ENCODE data around the gene AADACL4. TPM values are rescaled to one million over a fixed set of nuclear protein-coding genes. Genes with fewer than 3 reads are reported as not detected.
A peak's percentile ranks its signal among the peaks of the same experiment; 100 is the strongest.

The AADACL4 gene
- total RNA-seq, 1 experiment from 2014 or later = not detected

- intact Hi-C loops (cut with micrococcal nuclease; ENCODE audit: unreplicated experiment) = no loop called here
- no peaks in the 10 kb centered on the region for H3K9me3 ChIP-seq (ENCODE audit: control insufficient read depth, insufficient read depth, low read depth, low read length)
- ATAC-seq (no peak), DNase-seq (ENCODE audit: low read depth, low spot score) (no peak)
- TF ChIP-seq TCF7L2 (IDR thresholded peaks at IDR 0.05; ENCODE audit: low read depth, low read length) = no peak
- no peak for TF ChIP-seq REST (IDR thresholded peaks at IDR 0.05; ENCODE audit: insufficient read depth in 1 of 2, low read depth in 2 of 2, low read length in 1 of 2)
- no peak for TF ChIP-seq CTCF (IDR thresholded peaks at IDR 0.05)
- POLR2A ChIA-PET = no interaction called here
- no peaks in the 10 kb centered on the region for H3K36me3 ChIP-seq (ENCODE audit: control insufficient read depth, insufficient read depth, low read length)
- CTCF ChIA-PET = interaction anchor here (0.6 kb wide), 1 partner anchor 330 kb away, joined by 4 read pairs; no protein-coding TSS in a partner anchor
- no peak overlapping the region for H3K4me3 ChIP-seq (ENCODE audit: low read depth in 2 of 2, low read length in 2 of 2)
- H3K4me1 ChIP-seq (ENCODE audit: control insufficient read depth, insufficient read depth, low read length) = peaks cover 92% of the 10 kb centered on the region
- H3K27ac ChIP-seq (ENCODE audit: low read length) = peak overlapping the region; percentile 96
- BruUV-seq (replicated peaks) = no TSS peak
- in situ Hi-C loops (cut with HindIII; ENCODE audit: low pct_unique_long_range_greater_than_20kb, low sequenced_read_pairs) = no loop called here
- no peaks in the 10 kb centered on the region for H3K27me3 ChIP-seq (ENCODE audit: control insufficient read depth, insufficient read depth, low read length)
Measured at GRCh38 chr1:12600335-12600734, 43.5 kb upstream of the AADACL4 start.

- intact Hi-C loops (cut with micrococcal nuclease; ENCODE audit: unreplicated experiment) (no loop called here), in situ Hi-C loops (cut with HindIII; ENCODE audit: low pct_unique_long_range_greater_than_20kb, low sequenced_read_pairs) (no loop called here)
- BruUV-seq (replicated peaks) = no TSS peak
- H3K9me3 ChIP-seq (ENCODE audit: control insufficient read depth, insufficient read depth, low read depth, low read length) = no peaks in the 10 kb centered on the region
- DNase-seq (ENCODE audit: low read depth, low spot score) (no peak), ATAC-seq (peak; percentile 9; the same call in 1 of the 2 replicates)
- POLR2A ChIA-PET = no interaction called here
- peaks cover 95% of the 10 kb centered on the region for H3K4me1 ChIP-seq (ENCODE audit: control insufficient read depth, insufficient read depth, low read length)
- CTCF ChIA-PET = interaction anchor here (0.6 to 0.9 kb wide), 2 partner anchors 16 to 19 kb away, joined by 4 to 7 read pairs; no protein-coding TSS in a partner anchor
- H3K36me3 ChIP-seq (ENCODE audit: control insufficient read depth, insufficient read depth, low read length) = no peaks in the 10 kb centered on the region
- peak overlapping the region; percentile 96 for H3K27ac ChIP-seq (ENCODE audit: low read length)
- no peak for TF ChIP-seq TCF7L2 (IDR thresholded peaks at IDR 0.05; ENCODE audit: low read depth, low read length)
- no peak for TF ChIP-seq POLR2AphosphoS5 (IDR thresholded peaks at IDR 0.05; ENCODE audit: low read depth, low read length)
- peak; percentile 87 for TF ChIP-seq CTCF (IDR thresholded peaks at IDR 0.05)
- no peak overlapping the region for H3K4me3 ChIP-seq (ENCODE audit: low read depth in 2 of 2, low read length in 2 of 2)
- H3K27me3 ChIP-seq (ENCODE audit: control insufficient read depth, insufficient read depth, low read length) = no peaks in the 10 kb centered on the region
Measured at GRCh38 chr1:12600880-12601633, 42.8 kb upstream of the AADACL4 start.

All from Panc1 (cell line).